ENCODE data around the gene SNX30. TPM values are rescaled to one million over a fixed set of nuclear protein-coding genes. Genes with fewer than 3 reads are reported as not detected.
A peak's percentile ranks its signal among the peaks of the same experiment; 100 is the strongest.

The SNX30 gene
- total RNA-seq, 4 donors from 2014 or later, result 7.1 to 10.5 (median 8.9) TPM

GRCh38 chr9:112712678-112713077 is 37.9 kb upstream of the SNX30 start:
- no peak overlapping the region for H3K27ac ChIP-seq (replicated peaks in 1 of 4)
- no peak overlapping the region for H3K4me3 ChIP-seq
- no peaks in the 10 kb centered on the region for H3K9me3 ChIP-seq
- 99% methylated on average over 3 of the region's 3 CpGs for WGBS
- H3K4me1 ChIP-seq, result peaks cover 14 to 25% (median 15%) of the 10 kb centered on the region in 4 donors
- no peak for TF ChIP-seq POLR2A (IDR thresholded peaks at IDR 0.05; ENCODE audit: low read depth)
- no peak for TF ChIP-seq CTCF (IDR thresholded peaks at IDR 0.05)
- no peak for TF ChIP-seq EP300 (IDR thresholded peaks at IDR 0.05)
- no peak for TF ChIP-seq POLR2AphosphoS5 (IDR thresholded peaks at IDR 0.05)
- H3K36me3 ChIP-seq, result peaks cover 0 to 26% (median 2%) of the 10 kb centered on the region in 4 donors
- intact Hi-C loops (cut with DNase I), result no loop called here
- DNase-seq (ENCODE audit: extremely low spot score), result no peak
- H3K27me3 ChIP-seq, result no peaks in the 10 kb centered on the region

- DNase-seq (ENCODE audit: extremely low spot score), result peak; percentile 98
- Histone ChIP-seq H3K9me3 (no peaks in the 10 kb centered on the region), H3K36me3 (peaks cover 0 to 23% (median 0%) of the 10 kb centered on the region in 4 donors), H3K4me1 (peaks cover 14 to 22% (median 15%) of the 10 kb centered on the region in 4 donors), H3K4me3 (peak within 1 kb of the TSS; percentile 70 to 96 (median 83)), H3K27ac (replicated peaks in 1 of 4) (peak within 1 kb of the TSS; percentile 83 to 93 (median 90)), H3K27me3 (no peaks in the 10 kb centered on the region)
- TF ChIP-seq EP300 (IDR thresholded peaks at IDR 0.05), result no peak
- peak; percentile 90 to 92 for TF ChIP-seq POLR2AphosphoS5 (IDR thresholded peaks at IDR 0.05)
- TF ChIP-seq POLR2A (IDR thresholded peaks at IDR 0.05; ENCODE audit: low read depth), result no peak
- no peak for TF ChIP-seq CTCF (IDR thresholded peaks at IDR 0.05)
- intact Hi-C loops (cut with DNase I), result loop anchor here (2.0 to 5.0 kb wide), 4 partner anchors 29 to 340 kb away; no protein-coding TSS in a partner anchor
- 2% methylated on average over 28 of the region's 51 CpGs for WGBS
Measured at GRCh38 chr9:112717661-112718331, 32.8 kb upstream of the SNX30 start, which contains the start of gene INIP. Gene INIP, minus strand, starts transcription at chr9:112718117. Its CDS starts 1,632 bp downstream, at chr9:112716485.

- peaks cover 14 to 22% (median 15%) of the 10 kb centered on the region in 4 donors for H3K4me1 ChIP-seq
- DNase-seq (ENCODE audit: extremely low spot score), result no peak
- no peaks in the 10 kb centered on the region for H3K9me3 ChIP-seq
- TF ChIP-seq CTCF (IDR thresholded peaks at IDR 0.05) (no peak), POLR2A (IDR thresholded peaks at IDR 0.05; ENCODE audit: low read depth) (no peak), POLR2AphosphoS5 (IDR thresholded peaks at IDR 0.05) (no peak), EP300 (IDR thresholded peaks at IDR 0.05) (no peak)
- no peak overlapping the region for H3K4me3 ChIP-seq
- peaks cover 0 to 18% (median 0%) of the 10 kb centered on the region in 4 donors for H3K36me3 ChIP-seq
- WGBS, result 87% methylated on average over 1 of the region's 1 CpG
- H3K27ac ChIP-seq (replicated peaks in 1 of 4), result peak overlapping the region in 2 of 4 donors; percentile 88 to 92
- intact Hi-C loops (cut with DNase I), result loop anchor here (2.0 to 5.0 kb wide), 4 partner anchors 28 to 342 kb away; no protein-coding TSS in a partner anchor
- no peaks in the 10 kb centered on the region for H3K27me3 ChIP-seq
Measured at GRCh38 chr9:112719241-112719691, 31.3 kb upstream of the SNX30 start.

GRCh38 chr9:112719696-112720095 is 30.9 kb upstream of the SNX30 start:
- 75% methylated on average over 2 of the region's 2 CpGs for WGBS
- intact Hi-C loops (cut with DNase I), result loop anchor here (2.0 to 5.0 kb wide), 4 partner anchors 27 to 342 kb away; no protein-coding TSS in a partner anchor
- H3K4me3 ChIP-seq, result no peak overlapping the region
- H3K27ac ChIP-seq (replicated peaks in 1 of 4), result no peak overlapping the region
- peaks cover 14 to 22% (median 15%) of the 10 kb centered on the region in 4 donors for H3K4me1 ChIP-seq
- no peaks in the 10 kb centered on the region for H3K9me3 ChIP-seq
- DNase-seq (ENCODE audit: extremely low spot score), result no peak
- no peak for TF ChIP-seq POLR2AphosphoS5 (IDR thresholded peaks at IDR 0.05)
- no peak for TF ChIP-seq POLR2A (IDR thresholded peaks at IDR 0.05; ENCODE audit: low read depth)
- TF ChIP-seq CTCF (IDR thresholded peaks at IDR 0.05), result no peak
- TF ChIP-seq EP300 (IDR thresholded peaks at IDR 0.05), result no peak
- H3K27me3 ChIP-seq, result no peaks in the 10 kb centered on the region
- peaks cover 0 to 13% (median 0%) of the 10 kb centered on the region in 4 donors for H3K36me3 ChIP-seq
